Fibroblast of the conjunctiva (primary cell): ENCODE measurements around the gene SYNM.

Experiments
- DNase-seq: peaks from one replicate; pipeline ENCODE4 v3.0.0-alpha.2; 2010; ENCODE audit warnings: low read depth

The SYNM gene

DNA sequence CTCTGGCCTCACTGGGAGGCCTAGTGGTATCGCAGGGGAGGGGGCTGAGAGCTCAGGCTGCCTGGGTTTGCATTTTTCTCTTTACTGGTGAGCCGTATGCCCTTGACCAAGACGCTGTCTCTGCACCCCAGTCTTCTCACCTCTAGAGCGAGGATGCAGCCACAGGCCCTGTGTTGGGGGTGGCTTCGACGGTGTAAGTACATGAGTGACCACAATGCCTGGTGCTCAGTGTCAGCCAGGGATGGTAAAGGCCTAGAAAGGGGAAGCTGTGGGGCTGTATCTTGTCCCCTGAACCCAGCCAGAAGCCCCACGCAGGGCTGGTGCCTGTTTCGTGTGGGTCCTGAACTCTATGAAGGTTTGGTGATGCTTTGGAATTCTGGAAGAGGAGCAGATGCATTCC lies 19.8 kb downstream of the SYNM start:
- DNase-seq, result no peak

DNA sequence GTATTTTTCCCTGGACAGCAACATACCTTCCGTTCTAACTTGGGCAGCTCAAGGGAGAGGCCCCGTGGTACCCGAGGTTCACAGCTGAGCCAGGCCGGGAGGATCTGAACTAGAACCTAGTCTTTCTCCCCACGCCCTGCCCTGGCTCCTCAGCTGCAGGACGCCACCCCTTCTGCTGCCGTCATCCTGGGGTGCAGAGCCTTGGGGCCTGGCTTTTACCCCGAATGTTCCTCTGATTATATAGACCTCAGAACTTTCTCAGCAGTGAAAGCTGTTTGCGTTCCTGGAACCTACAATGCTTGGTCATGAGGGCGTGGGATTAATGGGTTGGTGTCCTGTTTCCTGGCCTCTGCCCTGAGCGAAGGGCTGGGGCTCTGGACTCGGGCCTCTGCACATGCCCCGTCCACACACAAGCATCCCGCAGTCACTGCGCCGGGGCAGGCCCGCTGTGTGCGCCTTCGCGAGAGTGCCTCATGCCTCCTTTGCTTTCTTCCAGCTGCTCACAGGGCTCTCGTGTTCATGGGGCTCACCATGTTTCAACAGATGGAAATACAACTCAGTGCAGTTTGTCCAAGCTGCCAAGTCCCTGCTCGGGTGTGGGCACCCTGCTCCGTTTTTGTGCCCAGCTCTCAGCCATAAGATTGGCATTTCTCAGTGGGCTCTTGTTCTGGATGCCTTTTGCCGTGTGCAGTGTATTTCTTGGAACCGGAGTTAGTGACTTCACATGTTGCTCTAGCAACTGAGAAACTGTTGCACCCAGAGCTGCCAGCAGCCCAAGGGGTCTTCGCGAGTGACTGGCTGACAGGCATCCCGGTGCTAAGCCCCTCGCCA lies 20.4 kb downstream of the SYNM start:
- DNase-seq, result no peak

DNA sequence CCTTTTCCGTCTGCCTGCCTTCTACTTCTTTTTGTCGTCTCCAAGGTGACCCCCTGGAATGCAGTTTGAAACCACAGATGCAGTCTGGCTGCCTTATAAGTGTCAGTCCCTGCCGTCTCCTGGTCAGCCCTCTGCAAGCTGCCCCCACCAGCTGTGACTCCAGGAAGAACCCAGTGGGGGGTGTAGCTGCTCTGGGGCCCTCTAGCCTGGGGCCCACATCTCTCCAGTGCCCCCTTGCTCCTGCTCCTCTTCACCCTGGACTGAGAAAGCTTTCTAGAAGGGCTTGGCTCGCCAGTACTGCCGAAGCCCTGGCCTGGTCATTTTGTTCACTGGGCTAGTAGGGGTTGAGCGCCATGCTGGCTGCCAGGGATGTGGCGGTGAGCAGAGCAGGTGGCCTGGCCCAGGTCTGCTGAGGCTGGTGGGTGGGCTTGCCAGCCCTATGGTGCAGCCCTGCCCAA lies 21.3 kb downstream of the SYNM start:
- no peak for DNase-seq

DNA sequence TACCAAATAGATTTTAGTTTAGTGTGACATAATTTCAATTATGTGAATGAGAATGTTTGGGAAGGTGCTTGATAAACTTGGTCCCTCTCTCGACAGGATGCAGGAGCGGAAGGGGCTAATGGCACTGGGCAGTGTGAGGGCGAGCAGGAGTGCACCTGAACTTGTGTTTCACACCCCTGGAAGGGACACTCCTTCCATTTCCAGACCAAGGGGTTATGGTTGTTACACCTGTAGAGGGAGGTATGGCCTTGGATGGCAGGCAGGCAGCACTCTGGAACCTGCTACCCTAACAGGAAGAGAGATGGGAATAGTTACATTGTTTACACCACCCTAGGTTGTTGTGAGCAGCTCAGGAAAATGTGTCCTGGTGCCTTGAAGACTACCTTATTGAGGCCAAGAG lies 22.1 kb downstream of the SYNM start:
- DNase-seq, result no peak

DNA sequence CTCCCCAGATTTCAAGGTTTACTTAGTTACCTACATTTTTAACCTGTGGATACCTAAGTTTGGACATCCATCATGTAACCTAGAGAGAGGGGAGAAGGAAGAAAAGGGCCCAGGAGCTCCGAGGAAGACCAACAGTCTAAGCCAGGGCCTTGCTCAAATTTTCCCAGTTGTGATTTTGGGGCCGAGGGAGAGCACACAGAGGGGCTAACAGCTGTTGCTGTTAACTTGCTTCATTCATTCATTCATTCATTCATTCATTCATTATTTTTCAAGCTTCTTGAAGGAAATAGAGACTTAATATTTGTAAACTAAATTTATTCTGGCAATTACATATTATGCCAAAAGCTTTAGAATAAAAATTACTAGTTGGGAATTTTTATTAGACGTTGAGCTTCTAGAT lies 22.9 kb downstream of the SYNM start:
- no peak for DNase-seq

DNA sequence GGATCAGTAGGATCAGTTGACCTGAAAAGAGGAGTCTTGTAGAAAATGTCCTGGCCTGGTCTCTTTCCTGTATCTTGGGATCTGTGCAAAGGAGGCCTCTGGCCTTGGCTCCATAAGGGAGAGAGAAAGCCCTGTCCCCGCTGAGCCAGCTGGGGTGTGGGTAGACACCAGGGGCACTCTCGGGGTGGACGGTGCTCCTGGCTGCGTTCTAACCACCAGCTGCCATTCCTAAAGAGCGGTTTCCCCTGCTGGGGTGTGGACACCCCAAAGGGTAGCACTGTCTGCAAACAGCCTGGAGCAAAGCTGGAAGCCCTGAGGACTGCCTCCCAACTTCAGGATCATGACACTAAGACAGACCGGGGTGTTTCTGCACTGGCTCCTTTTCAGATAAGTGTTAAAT lies 23.5 kb downstream of the SYNM start:
- no peak for DNase-seq

DNA sequence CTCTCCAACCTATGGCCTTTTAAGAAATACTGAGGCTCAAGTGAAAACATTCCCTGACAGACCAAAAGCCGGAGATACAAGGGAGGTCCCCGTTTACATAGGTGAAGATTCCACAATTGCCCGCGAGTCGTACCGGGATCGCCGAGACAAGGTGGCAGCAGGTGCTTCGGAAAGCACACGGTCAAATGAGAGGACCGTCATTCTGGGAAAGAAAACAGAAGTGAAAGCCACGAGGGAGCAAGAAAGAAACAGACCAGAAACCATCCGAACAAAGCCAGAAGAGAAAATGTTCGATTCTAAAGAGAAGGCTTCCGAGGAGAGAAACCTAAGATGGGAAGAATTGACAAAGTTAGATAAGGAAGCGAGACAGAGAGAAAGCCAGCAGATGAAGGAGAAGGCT lies 24.8 kb downstream of the SYNM start:
- DNase-seq, result no peak

DNA sequence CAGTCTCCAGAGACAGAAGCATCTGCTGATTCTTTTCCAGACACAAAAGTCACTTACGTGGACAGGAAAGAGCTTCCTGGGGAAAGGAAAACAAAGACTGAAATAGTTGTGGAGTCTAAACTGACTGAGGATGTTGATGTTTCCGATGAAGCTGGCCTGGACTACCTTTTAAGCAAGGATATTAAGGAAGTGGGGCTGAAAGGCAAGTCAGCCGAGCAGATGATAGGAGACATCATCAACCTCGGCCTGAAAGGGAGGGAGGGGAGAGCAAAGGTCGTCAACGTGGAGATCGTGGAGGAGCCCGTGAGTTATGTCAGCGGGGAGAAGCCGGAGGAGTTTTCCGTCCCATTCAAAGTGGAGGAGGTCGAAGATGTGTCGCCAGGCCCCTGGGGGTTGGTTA lies 25.4 kb downstream of the SYNM start:
- no peak for DNase-seq

DNA sequence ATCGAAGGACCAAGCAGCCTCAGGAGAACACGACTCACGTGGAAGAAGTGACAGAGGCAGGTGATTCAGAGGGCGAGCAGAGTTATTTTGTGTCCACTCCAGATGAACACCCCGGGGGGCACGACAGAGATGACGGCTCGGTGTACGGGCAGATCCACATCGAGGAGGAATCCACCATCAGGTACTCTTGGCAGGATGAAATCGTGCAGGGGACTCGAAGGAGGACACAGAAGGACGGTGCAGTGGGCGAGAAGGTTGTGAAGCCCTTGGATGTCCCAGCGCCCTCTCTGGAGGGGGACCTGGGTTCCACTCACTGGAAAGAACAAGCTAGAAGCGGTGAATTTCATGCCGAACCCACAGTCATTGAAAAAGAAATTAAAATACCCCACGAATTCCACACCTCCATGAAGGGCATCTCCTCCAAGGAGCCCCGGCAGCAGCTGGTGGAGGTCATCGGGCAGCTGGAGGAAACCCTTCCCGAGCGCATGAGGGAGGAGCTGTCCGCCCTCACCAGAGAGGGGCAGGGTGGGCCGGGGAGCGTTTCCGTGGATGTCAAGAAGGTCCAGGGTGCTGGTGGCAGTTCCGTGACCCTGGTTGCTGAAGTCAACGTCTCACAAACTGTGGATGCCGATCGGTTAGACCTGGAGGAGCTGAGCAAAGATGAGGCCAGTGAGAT lies 26.0 kb downstream of the SYNM start:
- DNase-seq, result no peak

DNA sequence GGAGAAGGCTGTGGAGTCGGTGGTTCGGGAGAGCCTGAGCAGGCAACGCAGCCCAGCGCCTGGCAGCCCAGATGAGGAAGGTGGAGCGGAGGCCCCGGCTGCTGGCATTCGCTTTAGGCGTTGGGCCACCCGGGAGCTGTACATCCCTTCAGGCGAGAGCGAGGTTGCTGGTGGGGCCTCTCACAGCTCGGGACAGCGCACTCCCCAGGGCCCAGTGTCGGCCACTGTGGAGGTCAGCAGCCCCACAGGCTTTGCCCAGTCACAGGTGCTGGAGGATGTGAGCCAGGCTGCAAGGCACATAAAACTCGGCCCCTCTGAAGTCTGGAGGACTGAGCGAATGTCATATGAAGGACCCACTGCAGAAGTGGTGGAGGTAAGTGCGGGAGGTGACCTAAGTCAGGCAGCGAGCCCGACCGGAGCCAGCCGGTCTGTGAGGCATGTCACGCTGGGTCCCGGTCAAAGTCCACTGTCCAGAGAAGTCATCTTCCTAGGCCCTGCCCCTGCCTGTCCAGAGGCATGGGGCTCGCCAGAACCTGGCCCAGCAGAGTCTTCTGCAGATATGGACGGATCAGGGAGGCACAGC lies 26.7 kb downstream of the SYNM start:
- no peak for DNase-seq

DNA sequence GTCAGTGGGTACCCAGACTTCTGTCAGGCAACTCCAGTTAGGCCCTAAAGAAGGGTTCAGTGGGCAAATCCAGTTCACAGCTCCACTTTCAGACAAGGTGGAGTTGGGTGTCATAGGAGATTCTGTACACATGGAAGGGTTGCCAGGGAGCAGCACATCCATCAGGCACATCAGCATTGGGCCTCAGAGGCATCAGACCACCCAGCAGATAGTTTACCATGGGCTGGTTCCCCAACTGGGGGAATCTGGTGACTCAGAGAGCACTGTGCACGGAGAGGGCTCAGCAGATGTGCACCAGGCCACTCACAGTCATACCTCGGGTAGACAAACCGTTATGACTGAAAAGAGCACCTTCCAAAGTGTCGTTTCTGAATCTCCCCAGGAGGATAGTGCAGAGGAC lies 27.2 kb downstream of the SYNM start:
- DNase-seq, result no peak

DNA sequence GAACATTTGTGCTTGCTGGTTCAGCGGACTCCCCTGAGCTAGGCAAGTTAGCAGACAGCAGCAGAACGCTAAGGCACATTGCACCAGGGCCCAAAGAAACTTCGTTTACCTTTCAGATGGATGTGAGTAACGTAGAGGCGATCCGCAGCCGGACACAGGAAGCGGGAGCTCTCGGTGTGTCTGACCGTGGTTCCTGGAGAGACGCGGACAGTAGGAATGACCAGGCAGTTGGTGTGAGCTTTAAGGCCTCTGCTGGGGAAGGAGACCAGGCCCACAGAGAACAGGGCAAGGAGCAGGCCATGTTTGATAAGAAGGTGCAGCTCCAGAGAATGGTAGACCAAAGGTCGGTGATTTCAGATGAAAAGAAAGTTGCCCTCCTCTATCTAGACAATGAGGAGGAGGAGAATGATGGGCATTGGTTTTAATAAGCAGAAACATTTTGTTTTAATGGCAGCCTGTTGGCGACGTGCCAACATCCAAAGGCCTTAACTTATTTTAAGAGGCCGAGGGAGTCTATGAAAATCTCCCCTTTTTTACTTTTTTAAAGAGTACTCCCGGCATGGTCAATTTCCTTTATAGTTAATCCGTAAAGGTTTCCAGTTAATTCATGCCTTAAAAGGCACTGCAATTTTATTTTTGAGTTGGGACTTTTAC lies 27.9 kb downstream of the SYNM start:
- no peak for DNase-seq

DNA sequence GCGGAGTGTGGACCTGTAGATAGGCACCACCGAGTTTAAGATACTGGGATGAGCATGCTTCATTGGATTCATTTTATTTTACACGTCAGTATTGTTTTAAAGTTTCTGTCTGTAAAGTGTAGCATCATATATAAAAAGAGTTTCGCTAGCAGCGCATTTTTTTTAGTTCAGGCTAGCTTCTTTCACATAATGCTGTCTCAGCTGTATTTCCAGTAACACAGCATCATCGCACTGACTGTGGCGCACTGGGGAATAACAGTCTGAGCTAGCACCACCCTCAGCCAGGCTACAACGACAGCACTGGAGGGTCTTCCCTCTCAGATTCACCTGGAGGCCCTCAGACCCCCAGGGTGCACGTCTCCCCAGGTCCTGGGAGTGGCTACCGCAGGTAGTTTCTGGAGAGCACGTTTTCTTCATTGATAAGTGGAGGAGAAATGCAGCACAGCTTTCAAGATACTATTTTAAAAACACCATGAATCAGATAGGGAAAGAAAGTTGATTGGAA lies 29.5 kb downstream of the SYNM start:
- no peak for DNase-seq

DNA sequence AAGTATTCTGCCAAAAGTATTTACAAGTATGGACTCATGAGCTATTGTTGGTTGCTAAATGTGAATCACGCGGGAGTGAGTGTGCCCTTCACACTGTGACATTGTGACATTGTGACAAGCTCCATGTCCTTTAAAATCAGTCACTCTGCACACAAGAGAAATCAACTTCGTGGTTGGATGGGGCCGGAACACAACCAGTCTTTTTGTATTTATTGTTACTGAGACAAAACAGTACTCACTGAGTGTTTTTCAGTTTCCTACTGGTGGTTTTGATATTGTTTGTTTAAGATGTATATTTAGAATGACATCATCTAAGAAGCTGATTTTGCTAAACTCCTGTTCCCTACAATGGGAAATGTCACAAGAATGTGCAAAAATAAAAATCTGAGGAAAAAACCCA lies 30.3 kb downstream of the SYNM start:
- no peak for DNase-seq

DNA sequence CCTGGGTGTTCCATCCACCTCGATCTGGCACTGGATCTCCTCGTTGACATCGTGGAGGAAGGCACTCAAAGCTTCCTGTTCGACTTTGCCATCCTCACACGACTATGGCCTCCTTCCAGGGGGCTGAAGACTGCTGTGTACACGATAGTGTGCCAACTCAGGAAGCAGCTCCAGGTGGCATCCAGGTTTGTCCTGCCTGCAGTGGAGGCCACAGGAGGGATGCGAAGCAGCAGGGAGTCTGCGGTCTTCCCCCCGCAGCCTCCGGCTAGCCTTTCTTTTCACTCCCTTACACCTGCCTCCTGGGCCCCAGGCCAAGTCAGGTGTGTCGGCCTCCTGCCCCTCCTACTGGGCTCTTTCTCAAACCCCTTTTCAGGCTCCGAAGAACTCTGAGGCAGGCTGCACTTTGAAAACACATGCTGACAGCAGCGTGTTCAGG lies 32.2 kb downstream of the SYNM start:
- DNase-seq, result no peak

DNA sequence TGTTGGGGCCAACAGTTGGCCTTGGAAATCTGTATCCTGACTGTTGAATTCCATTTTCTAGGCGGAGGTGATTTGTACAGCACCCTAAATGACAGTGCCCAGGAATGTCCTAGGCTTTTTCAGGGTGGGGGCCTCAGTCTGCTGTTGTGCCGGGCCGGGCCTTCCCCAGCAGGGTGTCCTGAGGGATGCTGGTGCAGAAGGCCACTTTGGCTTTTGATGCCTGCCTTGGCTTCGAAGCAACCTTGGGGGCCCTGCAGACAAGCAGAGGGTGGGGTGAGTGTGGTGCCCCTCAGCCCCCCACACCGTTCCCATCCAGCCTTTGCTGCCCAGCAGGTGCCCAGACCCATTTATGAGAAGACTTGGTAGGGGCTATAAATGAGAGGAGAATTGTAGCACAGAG lies 33.0 kb downstream of the SYNM start:
- no peak for DNase-seq

DNA sequence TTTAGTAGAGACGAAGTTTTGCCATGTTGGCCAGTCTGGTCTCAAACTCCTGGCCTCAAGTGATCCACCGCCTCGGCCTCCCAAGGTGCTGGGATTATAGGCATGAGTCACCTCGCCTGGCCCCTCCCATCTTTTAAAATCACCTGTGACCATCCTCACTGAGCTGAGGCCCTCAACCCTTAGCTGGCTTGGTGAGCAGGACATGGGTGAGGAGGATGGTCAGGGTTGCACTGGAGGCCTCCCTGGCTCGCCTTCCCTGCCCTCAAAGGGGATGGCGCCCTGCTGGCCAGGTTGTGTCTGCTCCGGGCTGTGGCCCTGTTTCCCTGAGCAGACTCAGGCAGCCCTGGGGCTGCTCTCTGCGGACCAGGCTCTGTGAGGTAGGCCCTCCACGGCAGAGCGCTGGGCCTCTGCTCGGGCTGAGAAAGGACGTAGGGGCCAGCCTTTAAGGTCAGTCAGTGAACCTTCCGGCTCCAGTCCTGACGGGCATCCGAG lies 33.7 kb downstream of the SYNM start:
- DNase-seq, result no peak

DNA sequence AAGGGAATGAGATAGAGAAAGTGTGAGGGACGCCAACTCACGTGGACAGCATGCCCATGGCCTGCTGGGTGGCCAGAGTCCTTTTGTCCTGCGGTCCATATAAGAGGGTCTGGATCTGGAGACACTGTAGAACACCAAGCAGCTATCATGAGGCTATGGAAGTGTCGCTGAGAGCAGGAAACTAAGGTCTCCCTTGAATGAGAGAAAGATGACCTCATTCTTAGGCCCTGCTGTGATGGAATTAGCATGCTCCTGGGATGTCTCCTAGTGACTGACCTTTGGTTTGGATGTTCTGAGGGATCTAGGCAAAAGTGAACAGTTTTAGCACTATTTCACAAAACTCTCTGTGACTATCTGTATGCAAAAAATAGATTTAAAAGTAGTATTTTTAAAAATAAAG lies 34.4 kb downstream of the SYNM start:
- no peak for DNase-seq

DNA sequence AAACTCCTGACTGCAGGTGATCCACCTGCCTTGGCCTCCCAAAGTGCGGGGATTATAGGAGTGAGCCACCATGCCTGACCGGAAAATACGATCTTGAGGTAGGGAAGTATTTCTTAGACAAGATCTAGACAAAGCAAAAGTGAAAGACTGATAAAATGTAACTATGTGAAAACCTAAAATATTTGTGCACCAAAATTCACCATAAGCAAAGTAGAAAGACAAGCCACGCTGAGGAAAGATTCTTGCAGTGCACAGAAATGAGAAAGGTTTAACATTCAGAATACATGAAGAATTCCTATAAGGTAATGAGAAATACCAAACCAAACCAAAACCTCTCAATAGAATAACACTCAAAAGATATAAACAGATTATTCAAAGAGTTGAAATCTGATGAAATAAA lies 35.7 kb downstream of the SYNM start:
- no peak for DNase-seq

DNA sequence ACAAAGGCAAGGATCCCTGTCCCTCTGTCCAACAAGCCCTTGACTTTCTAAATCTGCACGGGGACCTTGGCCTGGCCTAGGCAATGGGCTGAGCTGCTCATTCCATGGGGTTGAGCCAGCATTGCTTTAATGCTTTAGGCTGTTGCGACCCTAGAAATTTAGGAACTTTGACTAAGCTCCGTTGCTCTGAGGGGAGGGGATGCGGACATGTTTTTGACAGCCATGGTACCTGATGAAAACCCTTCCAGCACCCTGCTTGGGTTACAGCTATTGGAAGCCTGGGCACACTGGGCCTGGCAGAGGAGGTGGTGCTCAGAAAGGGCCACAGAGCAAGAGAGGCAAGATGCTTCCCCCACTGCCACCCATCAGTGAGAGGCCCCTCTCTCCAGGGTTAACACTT lies 37.1 kb downstream of the SYNM start:
- DNase-seq, result no peak

DNA sequence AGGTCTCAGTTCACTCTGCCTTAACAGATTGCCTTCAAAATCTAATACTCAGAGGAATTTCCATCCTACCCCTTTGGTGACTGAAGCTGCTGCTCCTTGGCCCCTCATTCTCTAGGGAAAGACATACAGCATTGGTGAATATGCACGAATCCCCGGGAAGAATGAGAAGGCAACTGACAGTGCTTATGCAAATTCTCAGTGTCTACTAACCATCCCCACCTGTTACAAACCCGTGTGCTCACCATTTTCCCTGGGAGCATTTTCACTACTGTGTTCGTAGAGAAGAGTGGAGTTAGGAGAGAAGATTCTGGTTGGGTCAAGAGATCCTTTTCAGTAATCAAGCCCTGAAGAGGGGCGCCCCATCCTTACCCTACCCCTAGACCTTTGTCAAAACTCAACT lies 37.7 kb downstream of the SYNM start:
- no peak for DNase-seq

DNA sequence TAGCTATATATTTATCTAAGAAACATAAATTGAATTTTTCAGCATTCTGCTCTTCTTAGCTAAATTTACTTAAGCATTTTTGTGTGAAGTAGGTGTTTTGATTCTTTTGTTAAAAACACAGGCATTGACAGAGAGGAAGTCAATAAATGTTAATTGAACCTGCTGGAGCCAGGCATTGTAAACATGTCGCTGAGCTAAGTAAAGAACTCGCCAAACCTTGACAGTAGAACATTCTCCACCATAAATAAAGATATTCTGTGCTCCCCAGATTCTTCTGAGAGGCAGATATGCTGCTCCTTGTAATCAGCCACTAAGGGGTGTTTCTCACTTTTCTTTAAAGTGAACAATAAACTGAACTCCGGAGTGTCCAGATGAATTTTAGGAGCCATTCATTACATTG lies 38.4 kb downstream of the SYNM start:
- DNase-seq, result no peak
